ENCODE measurements around the gene SSB.

DNA sequence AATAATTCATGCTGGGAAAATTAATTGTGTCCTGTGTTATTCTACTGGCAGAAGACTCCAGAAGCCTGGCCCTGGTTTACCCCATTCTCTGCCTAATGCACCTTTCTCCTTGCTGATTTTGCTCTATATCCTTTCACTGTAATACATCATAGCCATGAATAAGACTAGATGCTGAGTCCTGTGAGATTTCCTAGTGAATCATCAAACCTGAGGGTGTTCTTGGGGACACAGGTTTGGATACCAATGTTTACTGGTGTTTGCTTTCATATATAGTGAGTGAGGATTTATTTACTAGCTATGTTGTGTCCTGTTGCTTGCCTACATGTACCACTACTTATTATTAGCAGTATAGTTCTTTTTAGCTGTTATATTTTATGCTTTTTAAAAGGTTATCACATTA is 19.6 kb downstream of the SSB start:
- TF ChIP-seq, protein P1, sequence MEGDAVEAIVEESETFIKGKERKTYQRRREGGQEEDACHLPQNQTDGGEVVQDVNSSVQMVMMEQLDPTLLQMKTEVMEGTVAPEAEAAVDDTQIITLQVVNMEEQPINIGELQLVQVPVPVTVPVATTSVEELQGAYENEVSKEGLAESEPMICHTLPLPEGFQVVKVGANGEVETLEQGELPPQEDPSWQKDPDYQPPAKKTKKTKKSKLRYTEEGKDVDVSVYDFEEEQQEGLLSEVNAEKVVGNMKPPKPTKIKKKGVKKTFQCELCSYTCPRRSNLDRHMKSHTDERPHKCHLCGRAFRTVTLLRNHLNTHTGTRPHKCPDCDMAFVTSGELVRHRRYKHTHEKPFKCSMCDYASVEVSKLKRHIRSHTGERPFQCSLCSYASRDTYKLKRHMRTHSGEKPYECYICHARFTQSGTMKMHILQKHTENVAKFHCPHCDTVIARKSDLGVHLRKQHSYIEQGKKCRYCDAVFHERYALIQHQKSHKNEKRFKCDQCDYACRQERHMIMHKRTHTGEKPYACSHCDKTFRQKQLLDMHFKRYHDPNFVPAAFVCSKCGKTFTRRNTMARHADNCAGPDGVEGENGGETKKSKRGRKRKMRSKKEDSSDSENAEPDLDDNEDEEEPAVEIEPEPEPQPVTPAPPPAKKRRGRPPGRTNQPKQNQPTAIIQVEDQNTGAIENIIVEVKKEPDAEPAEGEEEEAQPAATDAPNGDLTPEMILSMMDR (IDR thresholded peaks at IDR 0.05): no peak
- TF ChIP-seq EZH2 (IDR thresholded peaks at IDR 0.05; ENCODE audit: borderline replicate concordance, insufficient read depth, low read depth, low read length, poor library complexity, severe bottlenecking): no peak

All from B cell (primary cell).